ENCODE data around the gene TNPO3. TPM values are rescaled to one million over a fixed set of nuclear protein-coding genes. Genes with fewer than 3 reads are reported as not detected.

The TNPO3 gene
- total and polyA plus RNA-seq, 10 of the 15 experiments (the other 5 are each of a cell fraction or from before 2014, with no cell fraction given), result 17.6 to 91.8 (median 65.9) TPM

DNA sequence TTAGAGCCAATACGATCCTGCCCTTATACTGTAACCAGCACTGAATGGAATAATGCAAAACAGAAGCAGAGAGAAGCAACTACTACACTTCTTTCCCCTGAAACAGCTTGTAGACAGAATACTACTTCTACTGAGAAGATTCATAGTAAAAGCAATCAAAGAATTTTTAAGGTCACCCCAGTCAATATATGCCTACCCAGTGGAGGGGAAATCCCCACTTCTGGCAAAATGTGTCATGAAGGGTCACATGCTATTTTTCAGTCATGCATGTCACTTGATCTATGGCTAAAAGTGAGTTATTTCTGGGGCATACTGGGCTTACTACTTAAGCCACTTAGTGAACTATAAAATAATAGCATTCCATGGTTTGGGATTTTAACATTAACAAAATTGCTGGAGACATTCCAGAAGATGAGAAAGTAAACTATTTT is 91.6 kb downstream of the TNPO3 start:
- DNase-seq (ENCODE audit: low read depth, low spot score) (peak; percentile 79), ATAC-seq (peak; percentile 98), FAIRE-seq (no peak)
- no peaks in the 10 kb centered on the region for H3K27me3 ChIP-seq (replicated peaks in 1 of 2; ENCODE audit: control insufficient read depth in 2 of 2, insufficient read depth in 2 of 2, low read length in 1 of 2)
- no peaks in the 10 kb centered on the region; the same call in 1 of the 3 replicates for H3K9me3 ChIP-seq (replicated peaks; ENCODE audit: control insufficient read depth, insufficient read depth, low read length)
- ChIA-PET POLR2A (interaction anchor here (0.8 to 3.5 kb wide), 8 partner anchors 9 to 49 kb away, joined by 3 to 34 read pairs (median 4); partner anchors contain the start of gene IRF5), CTCF (interaction anchor here (0.6 to 3.7 kb wide), 11 partner anchors 11 to 246 kb away, joined by 3 to 20 read pairs (median 4); partner anchors contain the start of gene ATP6V1F), RAD21 (ENCODE audit: unreplicated experiment) (interaction anchor here (0.7 to 4.5 kb wide), 13 partner anchors 9 to 508 kb away, joined by 3 to 40 read pairs (median 3); partner anchors contain the start of gene HILPDA), SMC1A (ENCODE audit: uncharacterized antibody, unreplicated experiment) (interaction anchor here (0.9 to 2.7 kb wide), 14 partner anchors 10 to 247 kb away, joined by 3 to 22 read pairs (median 4); no protein-coding TSS in a partner anchor)
- intact Hi-C loops (cut with micrococcal nuclease; ENCODE audit: unreplicated experiment) (loop anchor here (10.0 kb wide), 1 partner anchor 251 kb away; no protein-coding TSS in a partner anchor), in situ Hi-C loops (cut with MboI) (no loop called here)
- H3K4me3 ChIP-seq, result no peak overlapping the region; the same call in 1 of the 2 replicates
- H3K9ac ChIP-seq (ENCODE audit: control insufficient read depth, insufficient read depth, low read length), result no peak overlapping the region
- no peaks in the 10 kb centered on the region; the same call in none of the 2 replicates for H3K79me2 ChIP-seq (ENCODE audit: control insufficient read depth, insufficient read depth, low read length)
- H3K4me1 ChIP-seq (ENCODE audit: control insufficient read depth, insufficient read depth, low read length), result peaks cover 18% of the 10 kb centered on the region
- H3K36me3 ChIP-seq (ENCODE audit: control insufficient read depth in 2 of 2, insufficient read depth in 2 of 2, low read length in 1 of 2), result peaks cover 8 to 27% of the 10 kb centered on the region in 2 experiments
- no peak overlapping the region for H2AFZ ChIP-seq (ENCODE audit: control insufficient read depth, low read depth, low read length)
- no peaks in the 10 kb centered on the region for H4K20me1 ChIP-seq (ENCODE audit: control insufficient read depth, insufficient read depth)
- H3K4me2 ChIP-seq (ENCODE audit: control insufficient read depth, insufficient read depth), result peak overlapping the region; percentile 42; the same call in 1 of the 2 replicates
- 0% methylated on average over 1 of the region's 1 CpG for WGBS (ENCODE audit: insufficient coverage, insufficient replicate concordance, low lambda C conversion rate, missing lambda C conversion rate)
- no TSS peak for BruUV-seq (replicated peaks)
- peak overlapping the region; percentile 75 for H3K27ac ChIP-seq (ENCODE audit: control insufficient read depth, insufficient read depth)
- TF ChIP-seq CHD2 (IDR thresholded peaks at IDR 0.05; ENCODE audit: borderline replicate concordance, low read depth, low read length), result peak; percentile 46; the same call in 1 of the 2 replicates
- no peak; the same call in 1 of the 2 replicates for TF ChIP-seq POLR2AphosphoS5 (IDR thresholded peaks at IDR 0.05; ENCODE audit: low read length)
- TF ChIP-seq, protein P1, sequence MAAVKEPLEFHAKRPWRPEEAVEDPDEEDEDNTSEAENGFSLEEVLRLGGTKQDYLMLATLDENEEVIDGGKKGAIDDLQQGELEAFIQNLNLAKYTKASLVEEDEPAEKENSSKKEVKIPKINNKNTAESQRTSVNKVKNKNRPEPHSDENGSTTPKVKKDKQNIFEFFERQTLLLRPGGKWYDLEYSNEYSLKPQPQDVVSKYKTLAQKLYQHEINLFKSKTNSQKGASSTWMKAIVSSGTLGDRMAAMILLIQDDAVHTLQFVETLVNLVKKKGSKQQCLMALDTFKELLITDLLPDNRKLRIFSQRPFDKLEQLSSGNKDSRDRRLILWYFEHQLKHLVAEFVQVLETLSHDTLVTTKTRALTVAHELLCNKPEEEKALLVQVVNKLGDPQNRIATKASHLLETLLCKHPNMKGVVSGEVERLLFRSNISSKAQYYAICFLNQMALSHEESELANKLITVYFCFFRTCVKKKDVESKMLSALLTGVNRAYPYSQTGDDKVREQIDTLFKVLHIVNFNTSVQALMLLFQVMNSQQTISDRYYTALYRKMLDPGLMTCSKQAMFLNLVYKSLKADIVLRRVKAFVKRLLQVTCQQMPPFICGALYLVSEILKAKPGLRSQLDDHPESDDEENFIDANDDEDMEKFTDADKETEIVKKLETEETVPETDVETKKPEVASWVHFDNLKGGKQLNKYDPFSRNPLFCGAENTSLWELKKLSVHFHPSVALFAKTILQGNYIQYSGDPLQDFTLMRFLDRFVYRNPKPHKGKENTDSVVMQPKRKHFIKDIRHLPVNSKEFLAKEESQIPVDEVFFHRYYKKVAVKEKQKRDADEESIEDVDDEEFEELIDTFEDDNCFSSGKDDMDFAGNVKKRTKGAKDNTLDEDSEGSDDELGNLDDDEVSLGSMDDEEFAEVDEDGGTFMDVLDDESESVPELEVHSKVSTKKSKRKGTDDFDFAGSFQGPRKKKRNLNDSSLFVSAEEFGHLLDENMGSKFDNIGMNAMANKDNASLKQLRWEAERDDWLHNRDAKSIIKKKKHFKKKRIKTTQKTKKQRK (IDR thresholded peaks at IDR 0.05; ENCODE audit: low read depth, low read length), result no peak
- peak; percentile 76 for TF ChIP-seq NR2F1 (conservative IDR thresholded peaks at IDR 0.05)
- TF ChIP-seq DPF2 (IDR thresholded peaks at IDR 0.05), result peak; percentile 53; the same call in 1 of the 2 replicates
- no peak for TF ChIP-seq IRF5 (IDR thresholded peaks at IDR 0.05; ENCODE audit: borderline replicate concordance)
- TF ChIP-seq POLR2AphosphoS2 (IDR thresholded peaks at IDR 0.05; ENCODE audit: low read depth, low read length), result no peak
- TF ChIP-seq, protein P2, sequence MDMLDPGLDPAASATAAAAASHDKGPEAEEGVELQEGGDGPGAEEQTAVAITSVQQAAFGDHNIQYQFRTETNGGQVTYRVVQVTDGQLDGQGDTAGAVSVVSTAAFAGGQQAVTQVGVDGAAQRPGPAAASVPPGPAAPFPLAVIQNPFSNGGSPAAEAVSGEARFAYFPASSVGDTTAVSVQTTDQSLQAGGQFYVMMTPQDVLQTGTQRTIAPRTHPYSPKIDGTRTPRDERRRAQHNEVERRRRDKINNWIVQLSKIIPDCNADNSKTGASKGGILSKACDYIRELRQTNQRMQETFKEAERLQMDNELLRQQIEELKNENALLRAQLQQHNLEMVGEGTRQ (IDR thresholded peaks at IDR 0.05; ENCODE audit: borderline replicate concordance, low read depth, low read length), result peak; percentile 23; the same call in 1 of the 2 replicates
- no peak; the same call in 1 of the 2 replicates for TF ChIP-seq PML (IDR thresholded peaks at IDR 0.05; ENCODE audit: low read length)
- peak; percentile 54 for TF ChIP-seq JUNB (IDR thresholded peaks at IDR 0.05)
- TF ChIP-seq E2F4 (IDR thresholded peaks at IDR 0.05; ENCODE audit: low read depth, low read length), result no peak
- no peak for TF ChIP-seq CHD4 (IDR thresholded peaks at IDR 0.05)
- no peak for TF ChIP-seq MAX (IDR thresholded peaks at IDR 0.05; ENCODE audit: low read depth, low read length)
- TF ChIP-seq, protein P3, sequence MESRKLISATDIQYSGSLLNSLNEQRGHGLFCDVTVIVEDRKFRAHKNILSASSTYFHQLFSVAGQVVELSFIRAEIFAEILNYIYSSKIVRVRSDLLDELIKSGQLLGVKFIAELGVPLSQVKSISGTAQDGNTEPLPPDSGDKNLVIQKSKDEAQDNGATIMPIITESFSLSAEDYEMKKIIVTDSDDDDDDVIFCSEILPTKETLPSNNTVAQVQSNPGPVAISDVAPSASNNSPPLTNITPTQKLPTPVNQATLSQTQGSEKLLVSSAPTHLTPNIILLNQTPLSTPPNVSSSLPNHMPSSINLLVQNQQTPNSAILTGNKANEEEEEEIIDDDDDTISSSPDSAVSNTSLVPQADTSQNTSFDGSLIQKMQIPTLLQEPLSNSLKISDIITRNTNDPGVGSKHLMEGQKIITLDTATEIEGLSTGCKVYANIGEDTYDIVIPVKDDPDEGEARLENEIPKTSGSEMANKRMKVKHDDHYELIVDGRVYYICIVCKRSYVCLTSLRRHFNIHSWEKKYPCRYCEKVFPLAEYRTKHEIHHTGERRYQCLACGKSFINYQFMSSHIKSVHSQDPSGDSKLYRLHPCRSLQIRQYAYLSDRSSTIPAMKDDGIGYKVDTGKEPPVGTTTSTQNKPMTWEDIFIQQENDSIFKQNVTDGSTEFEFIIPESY (IDR thresholded peaks at IDR 0.05), result no peak
